ENCODE measurements around the gene FHIT. TPM values are rescaled to one million over a fixed set of nuclear protein-coding genes. Genes with fewer than 3 reads are reported as not detected.

The FHIT gene
- total and polyA plus RNA-seq, 4 donors = 2.1 to 14.7 (median 6.6) TPM

DNA sequence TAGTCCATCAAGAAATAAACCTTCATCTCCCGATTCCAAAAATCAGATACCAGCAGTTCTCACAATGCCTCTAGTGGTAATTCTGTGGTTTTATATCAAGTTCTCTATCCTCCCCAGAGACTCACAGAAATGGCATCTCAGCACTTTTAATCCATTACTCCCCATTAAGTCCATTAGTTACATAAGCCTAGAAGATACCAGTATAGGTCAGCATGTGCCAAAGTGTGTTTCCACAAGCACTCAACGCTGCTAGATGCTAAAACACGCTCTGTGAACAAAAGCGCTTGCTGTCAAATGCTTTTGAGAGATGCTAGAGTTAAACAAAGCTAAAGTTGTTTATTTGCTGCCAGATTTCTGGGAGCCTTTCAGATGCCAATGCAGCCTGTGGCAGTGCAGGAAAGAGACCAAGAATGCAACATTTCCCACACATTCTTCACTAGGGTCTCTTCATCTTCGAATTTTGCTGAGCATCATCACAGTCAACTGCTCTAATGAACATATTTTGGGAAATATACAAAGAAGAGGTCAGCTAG, 1282.7 kb downstream of the FHIT start:
- no peaks in the 10 kb centered on the region for H3K36me3 ChIP-seq (ENCODE audit: control insufficient read depth in 4 of 4, insufficient read depth in 3 of 4, low read depth in 1 of 4, low read length in 3 of 4)
- TF ChIP-seq EGR1 (IDR thresholded peaks at IDR 0.05; ENCODE audit: low read depth in 2 of 2) = no peak
- TF ChIP-seq, protein P1, sequence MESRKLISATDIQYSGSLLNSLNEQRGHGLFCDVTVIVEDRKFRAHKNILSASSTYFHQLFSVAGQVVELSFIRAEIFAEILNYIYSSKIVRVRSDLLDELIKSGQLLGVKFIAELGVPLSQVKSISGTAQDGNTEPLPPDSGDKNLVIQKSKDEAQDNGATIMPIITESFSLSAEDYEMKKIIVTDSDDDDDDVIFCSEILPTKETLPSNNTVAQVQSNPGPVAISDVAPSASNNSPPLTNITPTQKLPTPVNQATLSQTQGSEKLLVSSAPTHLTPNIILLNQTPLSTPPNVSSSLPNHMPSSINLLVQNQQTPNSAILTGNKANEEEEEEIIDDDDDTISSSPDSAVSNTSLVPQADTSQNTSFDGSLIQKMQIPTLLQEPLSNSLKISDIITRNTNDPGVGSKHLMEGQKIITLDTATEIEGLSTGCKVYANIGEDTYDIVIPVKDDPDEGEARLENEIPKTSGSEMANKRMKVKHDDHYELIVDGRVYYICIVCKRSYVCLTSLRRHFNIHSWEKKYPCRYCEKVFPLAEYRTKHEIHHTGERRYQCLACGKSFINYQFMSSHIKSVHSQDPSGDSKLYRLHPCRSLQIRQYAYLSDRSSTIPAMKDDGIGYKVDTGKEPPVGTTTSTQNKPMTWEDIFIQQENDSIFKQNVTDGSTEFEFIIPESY (IDR thresholded peaks at IDR 0.05) = no peak
- no peak overlapping the region for H3K27ac ChIP-seq (ENCODE audit: low read depth in 1 of 2, low read length in 2 of 2)
- H3K9me3 ChIP-seq (ENCODE audit: control insufficient read depth in 4 of 4, low read length in 3 of 4) = no peaks in the 10 kb centered on the region
- H3K27me3 ChIP-seq (ENCODE audit: control insufficient read depth in 4 of 4, insufficient read depth in 4 of 4, low read length in 3 of 4) = no peaks in the 10 kb centered on the region
- H3K4me3 ChIP-seq (ENCODE audit: low read depth in 1 of 3, low read length in 3 of 3) = no peak overlapping the region
- no peak for DNase-seq (ENCODE audit: low spot score)
- 84% methylated on average over 5 of the region's 5 CpGs for WGBS
- no peaks in the 10 kb centered on the region for H3K4me1 ChIP-seq (ENCODE audit: control insufficient read depth in 4 of 4, insufficient read depth in 4 of 4, low read length in 3 of 4)
- H3K9ac ChIP-seq (ENCODE audit: low read depth in 1 of 2, low read length in 2 of 2) = no peak overlapping the region

DNA sequence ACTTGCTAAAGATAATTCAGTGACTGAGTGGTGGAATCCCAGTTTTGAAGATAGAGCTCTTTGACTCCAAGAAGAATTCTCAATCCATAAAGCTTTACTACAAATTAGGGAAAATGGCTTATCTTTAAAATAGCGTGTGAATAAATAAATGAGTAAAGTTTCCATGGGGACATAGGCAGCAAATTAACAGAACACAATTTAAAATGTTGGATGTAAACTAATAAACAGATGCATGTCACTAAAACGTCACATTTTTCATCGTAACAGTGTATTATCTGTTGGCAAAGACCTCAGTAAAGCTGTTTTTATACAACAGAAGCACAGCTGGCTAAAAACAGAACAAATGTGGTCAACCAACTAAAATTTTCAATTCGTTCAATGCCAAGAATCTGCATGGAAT, 1287.6 kb downstream of the FHIT start:
- no peaks in the 10 kb centered on the region for H3K27me3 ChIP-seq (ENCODE audit: control insufficient read depth in 4 of 4, insufficient read depth in 4 of 4, low read length in 3 of 4)
- no peak for TF ChIP-seq RXRA (IDR thresholded peaks at IDR 0.05)
- TF ChIP-seq YY1 (IDR thresholded peaks at IDR 0.05) = no peak
- TF ChIP-seq, protein P2, sequence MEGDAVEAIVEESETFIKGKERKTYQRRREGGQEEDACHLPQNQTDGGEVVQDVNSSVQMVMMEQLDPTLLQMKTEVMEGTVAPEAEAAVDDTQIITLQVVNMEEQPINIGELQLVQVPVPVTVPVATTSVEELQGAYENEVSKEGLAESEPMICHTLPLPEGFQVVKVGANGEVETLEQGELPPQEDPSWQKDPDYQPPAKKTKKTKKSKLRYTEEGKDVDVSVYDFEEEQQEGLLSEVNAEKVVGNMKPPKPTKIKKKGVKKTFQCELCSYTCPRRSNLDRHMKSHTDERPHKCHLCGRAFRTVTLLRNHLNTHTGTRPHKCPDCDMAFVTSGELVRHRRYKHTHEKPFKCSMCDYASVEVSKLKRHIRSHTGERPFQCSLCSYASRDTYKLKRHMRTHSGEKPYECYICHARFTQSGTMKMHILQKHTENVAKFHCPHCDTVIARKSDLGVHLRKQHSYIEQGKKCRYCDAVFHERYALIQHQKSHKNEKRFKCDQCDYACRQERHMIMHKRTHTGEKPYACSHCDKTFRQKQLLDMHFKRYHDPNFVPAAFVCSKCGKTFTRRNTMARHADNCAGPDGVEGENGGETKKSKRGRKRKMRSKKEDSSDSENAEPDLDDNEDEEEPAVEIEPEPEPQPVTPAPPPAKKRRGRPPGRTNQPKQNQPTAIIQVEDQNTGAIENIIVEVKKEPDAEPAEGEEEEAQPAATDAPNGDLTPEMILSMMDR (IDR thresholded peaks at IDR 0.05; ENCODE audit: low read depth, low read length, missing input control) = no peak
- no peak for TF ChIP-seq TAF1 (conservative IDR thresholded peaks at IDR 0.05)
- no peak for TF ChIP-seq GABPA (IDR thresholded peaks at IDR 0.05 in 1 of 2, conservative IDR thresholded peaks at IDR 0.05 in 1 of 2)
- TF ChIP-seq HNF4A (conservative IDR thresholded peaks at IDR 0.05) = no peak
- TF ChIP-seq, protein P1 (IDR thresholded peaks at IDR 0.05) = no peak
- TF ChIP-seq HNF4G (IDR thresholded peaks at IDR 0.05) = no peak
- no peak for TF ChIP-seq RAD21 (IDR thresholded peaks at IDR 0.05)
- TF ChIP-seq NR2F2 (IDR thresholded peaks at IDR 0.05) = no peak
- TF ChIP-seq, protein P3, sequence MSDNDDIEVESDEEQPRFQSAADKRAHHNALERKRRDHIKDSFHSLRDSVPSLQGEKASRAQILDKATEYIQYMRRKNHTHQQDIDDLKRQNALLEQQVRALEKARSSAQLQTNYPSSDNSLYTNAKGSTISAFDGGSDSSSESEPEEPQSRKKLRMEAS (IDR thresholded peaks at IDR 0.05) = no peak
- TF ChIP-seq JUND (IDR thresholded peaks at IDR 0.05) = no peak
- TF ChIP-seq FOXA2 (IDR thresholded peaks at IDR 0.05) = no peak
- TF ChIP-seq, protein P4, sequence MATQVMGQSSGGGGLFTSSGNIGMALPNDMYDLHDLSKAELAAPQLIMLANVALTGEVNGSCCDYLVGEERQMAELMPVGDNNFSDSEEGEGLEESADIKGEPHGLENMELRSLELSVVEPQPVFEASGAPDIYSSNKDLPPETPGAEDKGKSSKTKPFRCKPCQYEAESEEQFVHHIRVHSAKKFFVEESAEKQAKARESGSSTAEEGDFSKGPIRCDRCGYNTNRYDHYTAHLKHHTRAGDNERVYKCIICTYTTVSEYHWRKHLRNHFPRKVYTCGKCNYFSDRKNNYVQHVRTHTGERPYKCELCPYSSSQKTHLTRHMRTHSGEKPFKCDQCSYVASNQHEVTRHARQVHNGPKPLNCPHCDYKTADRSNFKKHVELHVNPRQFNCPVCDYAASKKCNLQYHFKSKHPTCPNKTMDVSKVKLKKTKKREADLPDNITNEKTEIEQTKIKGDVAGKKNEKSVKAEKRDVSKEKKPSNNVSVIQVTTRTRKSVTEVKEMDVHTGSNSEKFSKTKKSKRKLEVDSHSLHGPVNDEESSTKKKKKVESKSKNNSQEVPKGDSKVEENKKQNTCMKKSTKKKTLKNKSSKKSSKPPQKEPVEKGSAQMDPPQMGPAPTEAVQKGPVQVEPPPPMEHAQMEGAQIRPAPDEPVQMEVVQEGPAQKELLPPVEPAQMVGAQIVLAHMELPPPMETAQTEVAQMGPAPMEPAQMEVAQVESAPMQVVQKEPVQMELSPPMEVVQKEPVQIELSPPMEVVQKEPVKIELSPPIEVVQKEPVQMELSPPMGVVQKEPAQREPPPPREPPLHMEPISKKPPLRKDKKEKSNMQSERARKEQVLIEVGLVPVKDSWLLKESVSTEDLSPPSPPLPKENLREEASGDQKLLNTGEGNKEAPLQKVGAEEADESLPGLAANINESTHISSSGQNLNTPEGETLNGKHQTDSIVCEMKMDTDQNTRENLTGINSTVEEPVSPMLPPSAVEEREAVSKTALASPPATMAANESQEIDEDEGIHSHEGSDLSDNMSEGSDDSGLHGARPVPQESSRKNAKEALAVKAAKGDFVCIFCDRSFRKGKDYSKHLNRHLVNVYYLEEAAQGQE (IDR thresholded peaks at IDR 0.05) = no peak
- TF ChIP-seq FOXA1 (IDR thresholded peaks at IDR 0.05) = no peak
- no peak for TF ChIP-seq SP1 (IDR thresholded peaks at IDR 0.05)
- no peak overlapping the region for H3K4me3 ChIP-seq (ENCODE audit: low read depth in 1 of 3, low read length in 3 of 3)
- H3K27ac ChIP-seq (ENCODE audit: low read depth in 1 of 2, low read length in 2 of 2) = no peak overlapping the region
- no peaks in the 10 kb centered on the region for H3K9me3 ChIP-seq (ENCODE audit: control insufficient read depth in 4 of 4, low read length in 3 of 4)
- no peak overlapping the region for H3K9ac ChIP-seq (ENCODE audit: low read depth in 1 of 2, low read length in 2 of 2)
- no peak for DNase-seq (ENCODE audit: low spot score)
- H3K36me3 ChIP-seq (ENCODE audit: control insufficient read depth in 4 of 4, insufficient read depth in 3 of 4, low read depth in 1 of 4, low read length in 3 of 4) = no peaks in the 10 kb centered on the region
- no peaks in the 10 kb centered on the region for H3K4me1 ChIP-seq (ENCODE audit: control insufficient read depth in 4 of 4, insufficient read depth in 4 of 4, low read length in 3 of 4)
- 79% methylated on average over 4 of the region's 4 CpGs for WGBS

Measured in liver (tissue), 9 donors.